GM12874 (cell line): ENCODE measurements around the gene TTF2.

Experiments
- TF ChIP-seq, protein P1 (sequence below): IDR thresholded peaks from 2 replicates; pipeline ENCODE4 v1.5.1; 2011; ENCODE audit warnings: low read depth, mild to moderate bottlenecking, control low read depth, low read length, moderate library complexity; ENCODE audit not compliant: insufficient read depth

Gene TTF2

DNA sequence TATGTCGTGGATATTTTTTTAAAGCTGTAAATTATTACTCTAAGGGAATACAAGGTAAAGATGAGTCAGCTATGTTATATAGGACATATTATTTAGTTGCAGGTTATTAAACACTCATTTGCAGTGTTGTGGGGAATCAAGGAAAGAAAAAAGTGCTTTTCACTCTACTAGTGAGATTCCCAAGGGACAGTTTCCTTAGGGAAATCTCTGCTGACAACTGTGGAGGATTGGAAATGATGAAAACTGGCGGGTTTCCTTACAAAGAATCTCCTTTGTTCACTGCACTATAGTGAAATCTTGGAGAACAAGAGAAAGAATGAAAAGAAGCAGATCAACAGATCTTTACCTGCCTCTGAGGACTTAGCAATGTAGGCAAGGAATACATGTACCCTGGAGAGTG, 85.9 kb downstream of the TTF2 start:
- TF ChIP-seq, protein P1, sequence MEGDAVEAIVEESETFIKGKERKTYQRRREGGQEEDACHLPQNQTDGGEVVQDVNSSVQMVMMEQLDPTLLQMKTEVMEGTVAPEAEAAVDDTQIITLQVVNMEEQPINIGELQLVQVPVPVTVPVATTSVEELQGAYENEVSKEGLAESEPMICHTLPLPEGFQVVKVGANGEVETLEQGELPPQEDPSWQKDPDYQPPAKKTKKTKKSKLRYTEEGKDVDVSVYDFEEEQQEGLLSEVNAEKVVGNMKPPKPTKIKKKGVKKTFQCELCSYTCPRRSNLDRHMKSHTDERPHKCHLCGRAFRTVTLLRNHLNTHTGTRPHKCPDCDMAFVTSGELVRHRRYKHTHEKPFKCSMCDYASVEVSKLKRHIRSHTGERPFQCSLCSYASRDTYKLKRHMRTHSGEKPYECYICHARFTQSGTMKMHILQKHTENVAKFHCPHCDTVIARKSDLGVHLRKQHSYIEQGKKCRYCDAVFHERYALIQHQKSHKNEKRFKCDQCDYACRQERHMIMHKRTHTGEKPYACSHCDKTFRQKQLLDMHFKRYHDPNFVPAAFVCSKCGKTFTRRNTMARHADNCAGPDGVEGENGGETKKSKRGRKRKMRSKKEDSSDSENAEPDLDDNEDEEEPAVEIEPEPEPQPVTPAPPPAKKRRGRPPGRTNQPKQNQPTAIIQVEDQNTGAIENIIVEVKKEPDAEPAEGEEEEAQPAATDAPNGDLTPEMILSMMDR = no peak

DNA sequence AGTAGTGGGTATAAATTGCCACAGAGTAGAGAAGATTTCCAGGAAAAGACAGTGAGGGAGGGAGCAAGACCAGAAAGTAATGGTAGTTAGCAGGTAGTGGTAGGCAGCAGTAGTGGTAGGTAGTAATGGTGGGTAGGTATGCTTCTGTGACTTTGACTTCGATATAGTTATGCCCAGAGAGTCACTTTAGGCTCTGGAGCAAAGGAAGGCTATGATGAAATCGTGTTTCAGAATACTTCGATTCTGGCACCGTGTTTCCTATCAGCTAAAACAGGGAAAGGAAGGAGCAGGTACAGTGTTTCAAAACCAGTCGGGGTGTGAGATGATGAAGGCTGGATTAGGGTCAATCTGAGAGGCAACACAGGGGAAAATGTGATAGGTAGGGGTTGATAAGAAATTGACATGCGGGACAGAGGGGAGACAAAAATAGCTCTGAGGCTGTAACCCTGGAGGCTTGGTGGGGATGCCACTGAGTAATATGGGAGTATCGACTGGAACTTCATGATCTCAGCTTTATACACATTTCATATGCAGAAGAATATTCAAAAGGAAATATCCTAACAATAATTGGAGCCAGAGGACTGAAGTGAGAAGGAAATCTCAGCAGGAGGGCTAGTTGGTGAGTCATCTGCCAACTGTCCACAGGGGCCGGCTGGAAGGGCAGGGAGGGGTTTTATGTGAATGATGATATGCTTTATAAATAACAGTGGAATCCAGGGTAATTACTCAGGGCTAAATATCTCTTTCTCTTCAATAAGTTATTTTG, 86.6 kb downstream of the TTF2 start:
- TF ChIP-seq, protein P1 = no peak

DNA sequence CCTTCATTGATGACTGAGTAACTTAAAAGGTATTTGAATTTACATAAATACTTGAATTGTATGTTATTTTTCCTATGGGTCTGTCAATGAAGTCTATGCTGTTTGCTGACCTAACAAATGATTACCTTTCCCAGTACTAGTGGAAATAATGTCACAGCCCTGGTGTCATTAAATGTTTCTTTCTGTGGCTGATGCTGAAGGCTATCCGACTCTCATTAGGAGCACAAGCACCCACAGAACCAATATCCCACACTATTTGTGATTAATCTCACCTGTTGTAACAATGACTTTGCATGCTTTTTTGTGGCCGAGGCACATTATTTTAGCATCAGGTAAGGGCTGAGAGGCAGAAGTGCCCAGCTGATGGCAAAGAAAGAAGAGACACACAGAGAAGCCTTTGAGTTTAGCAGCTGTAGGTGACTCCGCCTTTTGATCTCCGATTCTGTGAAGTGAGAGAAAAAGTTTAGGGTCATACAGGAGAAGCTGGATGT, 87.3 kb downstream of the TTF2 start:
- TF ChIP-seq, protein P1 = no peak

DNA sequence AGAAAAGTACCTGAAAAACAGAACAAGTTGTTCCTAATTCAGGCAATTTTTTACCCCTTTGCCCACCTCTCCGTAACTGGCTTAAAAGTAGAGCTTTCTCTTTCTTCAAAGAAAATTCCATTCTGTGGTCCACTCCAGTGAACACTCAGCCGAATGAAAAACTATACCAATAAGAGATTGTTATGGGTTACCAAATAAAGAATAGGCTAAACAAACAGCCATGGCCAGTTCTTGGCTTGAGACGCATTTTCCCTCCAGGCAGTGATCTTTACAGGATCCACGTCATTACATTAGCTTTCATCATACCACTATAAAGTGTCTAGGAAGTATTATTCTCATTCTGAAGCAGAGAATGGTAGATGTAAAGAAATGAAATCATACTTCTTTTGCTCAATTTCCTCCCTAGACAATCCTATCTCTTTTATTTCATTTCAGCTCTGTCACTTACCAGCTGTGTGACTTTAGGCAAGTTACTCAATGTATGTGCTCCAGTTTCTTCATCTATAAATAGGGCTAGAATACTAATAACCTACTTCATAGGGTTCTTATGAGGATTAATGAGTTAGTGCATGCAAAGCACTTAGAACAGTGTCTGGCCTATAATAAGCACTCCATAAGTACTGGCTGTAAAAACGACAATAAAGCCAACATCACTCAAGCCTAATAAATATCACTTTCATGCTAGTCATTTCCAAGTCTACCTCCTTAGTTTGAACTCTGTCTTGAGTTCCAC, 87.9 kb downstream of the TTF2 start:
- TF ChIP-seq, protein P1 = no peak

DNA sequence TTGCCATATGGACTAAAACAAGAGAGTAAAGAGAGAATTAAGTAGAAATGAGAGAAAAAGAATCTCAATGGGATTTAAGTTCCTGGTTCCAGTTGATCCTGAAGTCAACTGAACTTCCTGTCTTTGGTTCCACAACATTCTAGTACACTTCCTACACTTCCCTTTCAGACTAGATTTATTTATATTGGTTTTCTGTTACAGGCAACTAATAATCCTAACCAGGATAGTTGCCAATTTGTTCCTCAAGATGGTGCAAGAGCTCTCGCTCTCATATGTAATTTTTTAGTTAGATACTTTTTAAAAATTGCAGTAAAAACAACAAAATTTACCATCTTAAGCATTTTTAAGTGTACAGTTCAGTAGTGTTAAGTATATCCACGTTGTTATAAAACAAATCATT, 90.2 kb downstream of the TTF2 start:
- TF ChIP-seq, protein P1 = no peak
